HG03565 (cell line): ENCODE data around the gene KAT6B.
"Not testable (repeated sequence)": the region's sequence is repeated elsewhere in the genome, so short reads cannot be mapped to it uniquely, and the experiment has no call there.

Experiments
- ATAC-seq: cut with Tn5 transposase; IDR thresholded peaks from one replicate; pipeline ENCODE4 v1.9.1; 2021; ENCODE audit warnings: mild to moderate bottlenecking, moderate library complexity; ENCODE audit not compliant: unreplicated experiment

The KAT6B gene

DNA sequence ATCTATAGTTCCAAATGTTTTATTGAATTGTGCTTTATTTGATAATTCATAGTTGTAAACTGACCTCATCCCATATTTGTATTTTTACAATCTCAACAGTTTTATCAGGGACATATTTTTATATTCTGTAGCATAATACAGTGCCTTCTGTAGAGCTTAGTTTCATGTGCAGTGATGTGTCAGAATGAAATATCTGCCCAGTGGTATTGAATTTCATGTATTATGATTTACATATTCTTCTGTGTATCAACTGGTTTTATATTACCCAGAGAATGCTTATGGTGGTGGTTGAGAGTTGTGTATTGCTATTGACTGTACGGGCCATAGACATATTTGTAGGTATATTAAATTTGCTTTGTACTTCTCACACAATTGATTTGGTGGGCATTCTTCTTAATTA is 89.9 kb downstream of the KAT6B start:
- ATAC-seq, result no peak

GRCh38 chr10:74917481-74918077 is 91.2 kb downstream of the KAT6B start:
- no peak for ATAC-seq

GRCh38 chr10:74919671-74920070 is 93.3 kb downstream of the KAT6B start:
- no peak for ATAC-seq

GRCh38 chr10:74921070-74921469 is 94.7 kb downstream of the KAT6B start:
- ATAC-seq, result not testable (repeated sequence)

DNA sequence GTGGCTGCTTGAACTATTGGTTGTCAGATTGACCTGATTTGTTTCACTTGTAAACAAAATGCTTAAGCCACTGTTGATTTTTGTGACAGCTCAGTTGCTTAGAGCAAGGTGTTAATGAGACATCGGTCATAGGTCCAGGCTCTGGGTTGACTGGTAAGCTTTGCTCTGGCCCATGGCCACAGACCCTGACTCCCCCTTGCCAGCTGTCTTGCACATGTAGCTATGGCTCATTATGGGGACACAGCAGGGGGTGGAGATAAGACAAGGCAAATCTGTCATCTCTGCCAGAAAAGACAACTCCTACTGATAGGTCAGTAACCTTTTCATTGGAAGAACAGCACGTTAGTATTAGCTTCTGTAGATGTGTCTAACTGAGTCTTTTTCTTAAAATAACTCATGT is 95.3 kb downstream of the KAT6B start:
- ATAC-seq, result no peak

DNA sequence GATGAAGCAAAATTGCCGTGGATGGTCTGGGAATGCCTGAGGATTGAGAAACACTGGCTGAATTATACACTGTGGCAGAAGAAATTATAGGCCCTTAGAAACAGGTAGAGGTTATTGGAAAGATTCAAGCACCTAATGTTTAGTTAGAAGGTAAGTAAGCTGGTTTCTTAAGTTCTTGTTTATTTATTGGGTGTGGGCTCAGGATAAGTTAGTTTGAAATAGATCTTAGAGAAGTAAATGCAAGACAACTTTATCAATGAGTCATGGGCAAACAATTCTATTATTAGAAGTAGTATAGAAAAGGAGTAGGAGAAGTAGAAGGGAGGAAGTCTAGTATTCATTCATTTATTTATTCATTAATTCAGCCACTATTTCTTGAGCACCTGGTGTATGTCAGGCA is 96.5 kb downstream of the KAT6B start:
- no peak for ATAC-seq

DNA sequence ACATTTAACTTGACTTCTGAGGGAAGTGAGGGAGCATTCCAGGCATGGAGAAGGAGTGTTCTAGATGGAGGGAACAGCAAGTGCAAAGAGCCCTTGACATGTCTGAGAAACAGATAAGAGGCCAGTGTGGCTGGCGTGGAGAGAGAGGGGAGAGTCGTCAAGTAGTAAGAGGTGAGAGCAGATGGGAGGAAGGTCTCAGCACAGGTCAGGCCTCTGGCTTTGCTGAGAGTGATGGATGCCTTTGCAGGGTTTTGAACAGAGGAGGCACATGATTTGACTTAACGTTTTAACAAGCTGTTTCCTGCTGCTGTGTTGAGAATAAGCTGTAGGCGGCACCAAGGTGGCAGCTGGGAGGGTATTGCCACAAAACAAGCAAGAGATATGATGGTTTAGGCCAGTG is 97.2 kb downstream of the KAT6B start:
- no peak for ATAC-seq

DNA sequence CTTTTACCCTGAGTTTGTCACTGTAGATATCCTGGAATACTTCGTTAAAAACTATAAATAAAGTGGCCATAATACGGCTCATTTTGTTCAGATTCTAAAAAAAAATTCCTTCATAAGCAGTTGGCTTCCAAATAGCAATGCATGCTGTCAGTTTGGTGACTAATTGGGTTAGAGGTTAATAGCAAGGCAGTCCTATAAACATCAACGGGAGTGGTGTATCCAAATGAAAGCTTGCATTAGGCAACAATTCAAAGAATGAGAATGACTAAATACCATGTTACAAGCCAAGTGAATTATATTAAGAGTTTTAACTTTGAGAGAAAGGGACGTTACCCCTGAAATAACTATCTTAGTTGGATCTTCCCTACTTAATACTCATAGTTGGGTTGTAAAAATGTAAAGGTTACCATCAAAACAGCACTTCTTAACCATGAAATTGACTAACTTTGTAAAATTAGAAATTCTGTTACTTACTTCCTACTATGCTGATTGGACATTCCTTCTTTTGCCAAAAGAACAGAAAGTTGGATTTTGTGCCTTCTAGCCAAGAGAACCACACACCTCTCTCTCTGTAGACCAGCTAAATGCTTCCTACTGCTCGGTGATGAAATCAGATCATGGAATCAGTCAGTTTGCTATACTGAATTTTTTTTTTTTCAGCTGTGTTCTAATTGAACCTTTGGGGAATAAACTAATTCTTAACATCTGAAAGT is 98.0 kb downstream of the KAT6B start:
- ATAC-seq, result no peak

DNA sequence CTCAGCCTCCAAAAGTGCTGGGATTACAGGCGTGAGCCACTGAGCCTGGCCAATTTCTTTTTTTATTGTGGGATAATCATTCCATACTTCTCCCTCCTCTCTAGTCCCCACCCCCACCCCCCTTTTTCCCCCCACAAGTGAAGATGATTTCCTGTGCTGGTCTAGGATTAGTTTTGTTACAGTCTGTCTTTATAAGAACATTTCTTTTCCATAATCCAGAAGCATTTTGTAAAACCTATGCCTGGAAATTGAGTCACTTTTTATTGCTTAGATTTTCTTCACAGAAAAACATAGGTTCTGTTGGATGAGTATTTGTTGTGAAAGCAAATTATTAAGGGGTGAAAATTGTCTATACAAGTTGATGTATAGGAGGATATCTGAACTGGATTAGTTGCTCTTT is 98.9 kb downstream of the KAT6B start:
- no peak for ATAC-seq

DNA sequence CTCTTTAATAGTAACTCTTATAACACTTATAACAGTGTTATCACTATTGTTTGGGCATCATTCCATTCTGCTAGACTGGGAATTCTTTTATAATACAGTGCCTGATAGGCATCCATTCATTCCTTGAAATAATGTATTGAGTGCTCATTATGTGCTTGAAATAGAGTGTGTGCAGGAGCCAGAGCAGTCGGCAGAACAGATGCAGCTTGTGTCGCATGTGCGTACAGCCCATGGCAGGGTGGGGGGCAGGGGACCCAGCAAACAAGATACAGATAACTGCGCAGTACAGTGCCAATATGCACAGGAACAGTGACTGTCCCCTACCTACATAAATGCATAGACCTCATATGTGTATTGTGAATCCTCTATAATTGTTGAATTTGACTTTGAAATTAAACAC is 99.3 kb downstream of the KAT6B start:
- no peak for ATAC-seq

- ATAC-seq, result no peak
Measured at GRCh38 chr10:74926791-74927585, 100.6 kb downstream of the KAT6B start.

- ATAC-seq, result no peak
Measured at GRCh38 chr10:74927701-74928100, 101.3 kb downstream of the KAT6B start.

DNA sequence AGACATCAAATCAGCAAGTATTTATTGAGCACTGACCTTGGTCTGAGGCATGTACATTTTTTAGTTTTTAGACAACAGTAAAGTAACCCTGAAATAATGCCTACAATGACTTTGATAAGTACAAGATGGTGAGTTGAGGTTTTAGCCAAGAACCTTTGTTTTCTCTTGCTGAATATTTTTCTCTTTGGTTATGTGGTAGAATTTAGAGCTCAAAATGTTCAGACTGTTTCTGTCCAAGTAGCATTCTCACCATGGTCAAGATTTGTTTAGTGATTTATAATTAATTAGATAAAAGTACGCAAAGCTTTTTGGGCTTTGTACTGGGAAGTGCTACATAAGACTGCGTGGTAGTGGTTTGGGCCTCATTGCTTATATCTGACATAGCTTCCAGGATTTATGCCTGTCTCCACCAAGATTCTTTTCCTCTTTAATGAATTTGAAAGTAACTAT is 102.4 kb downstream of the KAT6B start:
- ATAC-seq, result no peak

GRCh38 chr10:74929197-74929596 is 102.8 kb downstream of the KAT6B start:
- ATAC-seq, result no peak

DNA sequence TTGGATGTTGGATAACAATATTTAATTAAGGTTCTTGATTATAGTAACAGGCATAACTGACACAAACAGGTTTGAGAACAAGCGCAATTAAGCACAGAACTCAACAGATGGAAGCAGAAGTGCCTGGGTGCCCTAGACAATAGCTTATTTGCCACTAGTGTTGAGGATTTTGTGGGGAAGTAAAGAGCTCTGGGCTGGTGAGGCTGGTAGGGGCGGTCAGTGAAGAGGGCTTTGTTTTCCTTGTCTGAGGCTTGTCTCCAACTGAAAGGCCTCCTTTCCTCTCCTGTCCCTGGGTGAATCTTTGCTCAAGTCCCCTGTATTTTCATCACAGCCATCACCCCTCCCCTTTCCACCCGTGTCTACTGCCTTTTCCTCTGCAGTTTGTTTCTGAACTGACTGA is 104.6 kb downstream of the KAT6B start:
- ATAC-seq, result no peak

DNA sequence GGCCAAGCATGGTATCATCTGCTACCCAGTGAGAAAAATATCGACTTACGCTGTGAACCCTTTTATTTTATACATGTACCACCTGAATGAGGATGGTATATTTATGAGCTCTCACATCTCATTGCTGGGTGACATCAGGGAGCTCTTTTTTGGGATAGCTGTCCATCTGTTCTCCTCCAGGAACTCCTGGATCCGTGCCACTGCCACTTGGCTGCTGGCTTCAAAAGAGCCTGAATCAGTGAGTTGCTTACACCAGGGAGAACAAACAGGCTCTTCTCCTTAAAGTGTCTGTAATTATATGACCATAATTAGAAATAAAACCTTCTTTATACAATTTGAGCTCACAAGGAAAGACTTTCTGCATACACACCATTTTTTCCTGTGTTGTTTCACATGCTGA is 106.2 kb downstream of the KAT6B start:
- no peak for ATAC-seq

DNA sequence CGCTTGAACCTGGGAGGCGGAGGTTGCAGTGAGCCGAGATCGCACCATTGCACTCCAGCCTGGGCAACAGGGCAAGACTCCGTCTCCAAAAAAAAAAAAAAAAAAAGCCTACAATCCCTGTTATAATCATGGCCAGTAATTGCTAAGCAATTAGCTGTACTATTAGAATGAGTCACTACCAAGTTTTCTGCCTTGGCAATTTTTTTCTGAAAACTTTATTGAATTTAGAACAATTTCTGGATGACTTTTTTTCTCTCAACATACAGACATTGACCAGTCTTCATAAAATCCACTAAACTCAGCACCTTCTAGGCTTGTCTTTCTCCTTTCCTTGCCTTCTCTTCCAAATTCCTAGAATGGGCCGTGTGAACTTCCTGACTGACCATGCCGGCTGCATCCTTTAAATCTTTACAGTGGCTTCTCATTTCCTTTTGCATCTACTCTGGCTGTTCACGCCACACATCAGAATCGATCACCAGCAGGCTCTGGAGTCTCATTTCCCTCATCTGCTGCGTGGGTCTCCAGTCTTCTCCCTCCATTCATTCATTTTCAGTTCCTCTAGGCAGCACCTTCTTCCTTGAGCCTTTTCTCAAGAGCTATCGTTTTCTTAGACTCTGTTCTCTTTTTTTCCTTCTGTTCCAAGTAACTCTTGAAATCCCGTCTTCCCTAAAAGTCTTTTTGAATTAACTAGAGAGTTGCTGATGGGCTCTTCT is 107.9 kb downstream of the KAT6B start:
- no peak for ATAC-seq

- no peak for ATAC-seq
Measured at GRCh38 chr10:74936577-74937265, 110.3 kb downstream of the KAT6B start.

- ATAC-seq, result no peak
Measured at GRCh38 chr10:74937266-74937856, 111.0 kb downstream of the KAT6B start.

DNA sequence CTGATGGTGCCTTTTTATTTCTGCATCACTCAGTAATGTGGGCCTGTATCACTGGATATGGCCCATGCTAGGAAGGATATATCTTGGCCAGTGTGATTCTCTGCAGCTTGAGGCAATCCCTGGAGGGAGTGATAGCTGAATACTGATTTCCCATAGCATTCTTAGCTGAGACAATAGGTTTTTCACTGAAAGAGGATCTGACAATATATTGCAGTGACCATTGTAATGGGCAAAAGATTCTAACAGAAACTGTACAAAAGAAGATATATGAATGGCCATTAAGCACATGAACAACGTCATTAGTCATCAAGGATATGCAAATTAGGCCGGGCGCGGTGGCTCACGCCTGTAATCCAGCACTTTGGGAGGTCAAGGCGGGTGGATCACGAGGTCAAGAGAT is 117.8 kb downstream of the KAT6B start:
- no peak for ATAC-seq
